Astrocyte of the cerebellum (primary cell): ENCODE results near the gene RBMY1A1.
"Not testable (repeated sequence)": the region's sequence is repeated elsewhere in the genome, so short reads cannot be mapped to it uniquely, and the experiment has no call there.

ENCODE experiments used
- DNase-seq: peaks from one replicate; pipeline ENCODE4 v3.0.0-alpha.2; 2011; ENCODE audit warnings: low read depth
- H3K4me3 ChIP-seq: 2 replicates; pipeline ENCODE4 v1.5.1; 2011; ENCODE audit warnings: mild to moderate bottlenecking, low read depth, low read length, moderate library complexity
- CTCF ChIP-seq: IDR thresholded peaks from 2 replicates; pipeline ENCODE4 v1.5.1; 2012; ENCODE audit warnings: low read length, low read depth, moderate library complexity, mild to moderate bottlenecking; ENCODE audit errors: missing control alignments
- in situ Hi-C: cut with HindIII; loops from 2 replicates; pipeline ENCODE4 v1.10.0; 2017; ENCODE audit warnings: low sequenced_read_pairs

RBMY1A1 gene

GRCh38 chrY:21534579-21534978 is at the start of gene RBMY1A1:
Gene RBMY1A1, plus strand, starts transcription at chrY:21534879. Its CDS starts 2,013 bp downstream, at chrY:21536892.
- DNase-seq, in situ Hi-C loops, H3K4me3 ChIP-seq: not testable (repeated sequence)

GRCh38 chrY:21511038-21511437 is 23.6 kb upstream of the RBMY1A1 start, which contains the start of gene RBMY1B:
Gene RBMY1B, plus strand, starts transcription at chrY:21511338. Its CDS starts 2,013 bp downstream, at chrY:21513351.
- DNase-seq, H3K4me3 ChIP-seq, in situ Hi-C loops: not testable (repeated sequence)

- DNase-seq, H3K4me3 ChIP-seq, in situ Hi-C loops: not testable (repeated sequence)
These were observed 24.8 kb downstream of the RBMY1A1 start for GRCh38 chrY:21559316-21559984.

- in situ Hi-C loops = no loop called here
- TF ChIP-seq CTCF = no peak
- DNase-seq = no peak
These were observed 50.8 kb downstream of the RBMY1A1 start for GRCh38 chrY:21585449-21585848.

GRCh38 chrY:21586454-21586853 is 51.8 kb downstream of the RBMY1A1 start:
- DNase-seq, H3K4me3 ChIP-seq, in situ Hi-C loops: not testable (repeated sequence)

More at GRCh38 chrY:21585449-21585848, 50.8 kb downstream of the RBMY1A1 start:
- H3K4me3 ChIP-seq = no peak overlapping the region

- TF ChIP-seq CTCF = no peak
- no peak for DNase-seq
- H3K4me3 ChIP-seq = no peak overlapping the region
- in situ Hi-C loops = no loop called here
These were observed 57.4 kb downstream of the RBMY1A1 start for GRCh38 chrY:21592059-21592458.

GRCh38 chrY:21596287-21596686 is 61.6 kb downstream of the RBMY1A1 start:
- DNase-seq, in situ Hi-C loops, H3K4me3 ChIP-seq: not testable (repeated sequence)
